Left ventricle myocardium superior (tissue), 1 donor: ENCODE data around the gene BCAS3. TPM values are rescaled to one million over a fixed set of nuclear protein-coding genes. Genes with fewer than 3 reads are reported as not detected.
"Not testable (repeated sequence)": the region's sequence is repeated elsewhere in the genome, so short reads cannot be mapped to it uniquely, and the experiment has no call there.

Experiments
- ATAC-seq: fragments of 200-7000 bp; cut with Tn5 transposase; one replicate; pipeline ENCODE4 v1.9.1; 2020; ENCODE audit warnings: mild to moderate bottlenecking, moderate library complexity
- DNase-seq: peaks from one replicate; pipeline ENCODE4 v3.0.0-alpha.2; 2020
- intact Hi-C: fragments of 100-400 bp; cut with micrococcal nuclease; formaldehyde crosslinking; loops from one replicate; pipeline ENCODE4 v1.11.0; 2022
- total RNA-seq: library from RNA; stranded (reverse); fragmentation: NEBNext Ultra II Directional; extraction: Animal tissue kit (Norgen Biotek cat#: 25700); gene quantifications from one replicate; pipeline ENCODE4 v1.2.1, GENCODE V29; 2021
- donor health status: DM: no; HTN: yes; CAD: no; lungs with severe emphysema.

The BCAS3 gene
- total RNA-seq, 1 donor from 2014 or later: 15.9 TPM

DNA sequence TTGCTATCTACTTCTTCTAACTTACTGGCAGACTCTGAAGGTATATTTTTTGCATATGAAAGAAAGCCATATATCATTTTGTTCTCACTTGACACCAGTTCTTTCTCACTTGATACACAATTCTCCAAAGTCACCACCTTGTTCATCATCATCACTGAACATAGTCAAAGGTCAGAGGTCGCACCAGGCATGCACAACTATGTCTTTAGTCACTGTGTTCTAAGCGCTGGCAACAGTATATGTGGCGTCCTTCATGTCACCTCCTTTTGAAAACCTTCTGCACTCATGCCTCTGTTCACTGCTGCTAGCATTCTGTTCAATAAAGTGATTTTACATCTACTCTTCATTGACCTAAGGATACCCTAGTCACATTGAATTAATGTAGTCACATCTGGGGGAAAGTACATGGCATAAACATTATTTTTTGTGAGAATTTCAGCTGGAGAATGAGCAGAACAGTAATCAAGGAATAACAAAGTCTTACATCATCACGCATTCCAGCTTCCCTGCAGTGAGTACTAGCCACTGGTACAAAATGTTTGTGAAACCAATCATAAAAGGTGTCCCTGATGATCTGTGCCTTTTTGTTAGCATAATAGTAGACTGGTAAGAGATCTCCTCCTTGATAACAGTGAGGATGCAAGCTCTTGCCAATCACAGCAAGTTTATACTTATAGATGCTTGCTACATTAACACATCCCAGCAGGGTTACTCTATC, 754.1 kb downstream of the BCAS3 start:
- ATAC-seq (no peak), DNase-seq (no peak)
- intact Hi-C loops: no loop called here

DNA sequence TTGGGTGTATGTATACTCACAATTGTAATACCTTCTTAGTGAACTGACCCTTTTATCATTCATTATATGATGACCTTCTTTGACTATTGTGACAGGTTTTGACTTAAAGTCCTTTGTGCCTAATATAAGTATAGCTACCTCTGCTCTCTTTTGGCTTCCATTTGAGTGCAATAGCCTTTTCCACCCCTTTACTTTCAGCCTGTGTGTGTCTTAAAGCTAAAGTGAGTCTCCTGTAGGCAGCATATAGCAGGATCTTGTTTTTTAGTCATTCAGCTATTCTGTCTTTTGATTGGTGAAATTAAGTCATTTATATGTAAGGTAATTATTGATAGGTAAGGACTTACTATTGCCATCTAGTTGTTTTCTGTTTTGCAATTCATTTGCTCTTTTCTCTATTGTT, 758.6 kb downstream of the BCAS3 start:
- ATAC-seq (no peak), DNase-seq (no peak)
- intact Hi-C loops: no loop called here

DNA sequence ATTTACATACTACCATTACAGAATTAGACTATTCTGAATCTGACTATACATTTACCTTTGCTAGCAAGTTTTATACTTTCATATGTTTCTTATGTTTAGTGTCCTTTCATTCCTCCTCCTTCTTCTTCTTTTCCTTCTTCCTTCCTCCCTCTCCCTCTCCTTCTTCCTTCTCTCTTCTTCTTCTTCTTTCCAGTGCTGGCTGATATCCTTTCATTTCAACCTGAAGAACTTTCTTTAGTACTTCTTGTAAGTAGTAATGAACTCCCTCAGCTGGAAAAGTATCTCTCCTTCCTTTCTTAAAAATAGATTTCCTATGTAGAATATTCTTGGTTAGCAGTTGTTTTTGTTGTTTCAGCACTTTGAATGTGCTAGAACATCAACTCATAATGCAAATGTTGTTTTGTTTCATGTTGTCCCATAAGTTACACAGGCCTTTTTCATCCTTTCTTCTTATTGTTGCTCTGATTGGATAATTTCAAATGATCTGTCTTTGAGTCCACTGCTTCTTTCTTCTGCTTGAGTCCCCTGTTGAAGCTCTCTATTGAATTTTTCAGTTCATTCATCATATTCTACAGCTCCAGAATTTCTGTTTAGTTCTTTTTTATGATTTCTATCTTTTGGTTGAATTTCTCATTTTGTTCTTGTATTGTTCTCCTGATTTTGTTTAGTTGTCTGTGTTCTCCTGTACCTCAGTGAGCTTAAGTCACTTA, 759.5 kb downstream of the BCAS3 start:
- intact Hi-C loops: no loop called here
- DNase-seq: no peak
- no peak for ATAC-seq

DNA sequence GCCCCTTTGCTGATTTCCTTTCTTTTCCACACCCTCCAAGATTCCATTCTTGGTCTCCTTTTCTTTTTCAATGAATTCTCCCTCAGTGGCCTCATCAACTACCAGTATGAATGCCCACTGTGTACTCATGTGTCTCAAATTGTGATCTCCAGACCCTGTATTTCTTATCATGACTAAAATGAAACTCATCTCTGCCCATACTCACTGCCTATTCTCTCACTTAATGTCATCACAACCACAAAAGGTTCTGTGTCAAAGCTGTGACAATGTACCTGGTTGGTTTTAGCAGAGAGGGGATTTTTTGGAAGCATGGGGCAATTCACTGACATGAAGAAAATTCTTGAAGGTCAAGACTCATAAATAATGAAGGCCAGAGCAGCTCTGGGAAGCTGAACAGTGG, 763.0 kb downstream of the BCAS3 start:
- no peak for DNase-seq
- no peak for ATAC-seq
- intact Hi-C loops: no loop called here

DNA sequence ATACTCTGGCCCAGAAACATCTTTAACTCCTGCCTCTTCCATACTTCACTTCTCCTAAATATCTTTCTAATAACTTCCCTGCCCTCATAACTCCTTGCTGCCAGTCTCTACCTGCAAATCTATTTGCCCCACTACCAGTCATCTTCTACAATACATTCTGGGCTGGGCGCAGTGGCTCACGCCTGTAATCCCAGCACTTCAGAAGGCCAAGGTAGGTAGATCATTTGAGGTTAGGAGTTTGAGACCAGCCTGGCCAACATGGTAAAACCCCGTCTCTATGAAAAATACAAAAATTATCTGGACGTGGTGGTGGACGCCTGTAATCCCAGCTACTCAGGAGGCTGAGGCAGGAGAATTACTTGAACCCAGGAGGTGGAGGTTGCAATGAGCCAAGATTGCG, 763.9 kb downstream of the BCAS3 start:
- ATAC-seq, DNase-seq, intact Hi-C loops: not testable (repeated sequence)

DNA sequence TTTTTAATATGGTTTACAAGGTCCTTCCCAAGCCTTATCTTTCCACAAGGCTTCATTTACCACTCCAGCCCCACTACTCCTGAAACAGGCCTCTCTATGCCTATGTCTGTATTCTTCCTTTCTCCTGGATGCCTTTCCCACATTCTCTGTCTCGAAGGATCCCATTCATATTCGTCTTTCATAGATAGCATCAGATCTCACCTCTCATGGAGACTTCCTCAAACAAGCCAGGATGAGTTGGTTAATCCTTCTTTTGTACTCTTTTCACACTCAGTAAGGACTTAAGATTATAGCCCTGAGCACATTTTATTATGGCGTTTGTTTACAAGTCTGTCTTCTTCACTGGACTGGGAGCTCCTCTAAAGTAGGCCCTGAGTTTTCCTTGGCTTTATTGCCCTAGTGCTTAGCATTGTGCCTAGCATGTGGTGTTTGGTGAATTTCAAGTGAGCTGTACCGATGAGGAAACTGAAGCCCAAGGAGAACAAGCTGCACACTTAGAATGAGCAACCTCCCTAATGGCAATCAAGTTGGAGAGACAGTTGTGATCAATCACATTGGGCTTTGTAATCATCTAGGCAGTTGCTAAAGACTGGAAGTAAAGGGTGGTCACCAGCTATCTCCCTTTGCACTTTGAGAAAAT, 764.6 kb downstream of the BCAS3 start:
- ATAC-seq: no peak
- intact Hi-C loops: no loop called here
- no peak for DNase-seq

Other genes starting within 250 kb of the BCAS3 start
- 22.7 TPM for gene APPBP2, start 151.6 kb upstream of the BCAS3 start, total RNA-seq
- 7.4 TPM for gene PPM1D, start 77.7 kb upstream of the BCAS3 start, total RNA-seq